ENCODE data around the gene COA7.

Gene COA7

GRCh38 chr1:52668711-52669110, 29.4 kb downstream of the COA7 start (continued):
- TF ChIP-seq ZBTB11 (tag by site-specific recombination; conservative IDR thresholded peaks at IDR 0.05; ENCODE audit: low read depth), result no peak

- no peak for TF ChIP-seq ZBTB11 (tag by site-specific recombination; conservative IDR thresholded peaks at IDR 0.05; ENCODE audit: low read depth)
- no peak for TF ChIP-seq ZNF335 (tag by site-specific recombination; conservative IDR thresholded peaks at IDR 0.05)
- TF ChIP-seq ZNF112 (tag by site-specific recombination; IDR thresholded peaks at IDR 0.05), result no peak
- no peak for TF ChIP-seq GLI2 (tag by site-specific recombination; IDR thresholded peaks at IDR 0.05; ENCODE audit: borderline replicate concordance, low read depth)
- TF ChIP-seq ZNF202 (tag by site-specific recombination; IDR thresholded peaks at IDR 0.05; ENCODE audit: borderline replicate concordance), result no peak
- no peak for TF ChIP-seq ZNF148 (tag by site-specific recombination; IDR thresholded peaks at IDR 0.05; ENCODE audit: borderline replicate concordance)
- TF ChIP-seq ZNF76 (tag by site-specific recombination; IDR thresholded peaks at IDR 0.05; ENCODE audit: borderline replicate concordance, low read depth), result no peak
- no peak for TF ChIP-seq ZEB2 (tag by site-specific recombination; IDR thresholded peaks at IDR 0.05)
- TF ChIP-seq ZNF2 (tag by site-specific recombination; IDR thresholded peaks at IDR 0.05), result no peak
- no peak for TF ChIP-seq ELK4 (IDR thresholded peaks at IDR 0.05; ENCODE audit: borderline replicate concordance, low read depth, low read length)
- no peak for TF ChIP-seq ZNF571 (tag by site-specific recombination; IDR thresholded peaks at IDR 0.05)
- TF ChIP-seq ZBTB17 (tag by site-specific recombination; IDR thresholded peaks at IDR 0.05), result no peak
- TF ChIP-seq ZNF843 (tag by site-specific recombination; IDR thresholded peaks at IDR 0.05), result no peak
- H3K4me3 ChIP-seq (ENCODE audit: low read depth, low read length), result no peak overlapping the region
- no peaks in the 10 kb centered on the region for H3K36me3 ChIP-seq (ENCODE audit: control insufficient read depth in 2 of 2, insufficient read depth in 1 of 2, low read length in 2 of 2)
- H3K27ac ChIP-seq (ENCODE audit: extremely low read depth, low read depth, low read length), result no peak overlapping the region
- H3K4me1 ChIP-seq (ENCODE audit: control insufficient read depth, insufficient read depth, low read length), result peaks cover 2% of the 10 kb centered on the region; the same call in 1 of the 2 replicates
- ChIA-PET POLR2A (interaction anchor here (1.1 kb wide), 1 partner anchor 27 kb away, joined by 3 read pairs; no protein-coding TSS in a partner anchor), CTCF (no interaction called here)
- H3K9me3 ChIP-seq (ENCODE audit: control insufficient read depth, insufficient read depth, low read depth, low read length), result no peaks in the 10 kb centered on the region
These were observed 30.2 kb downstream of the COA7 start for GRCh38 chr1:52667984-52668383.
